Stimulated activated CD4-positive, alpha-beta T cell treated with anti-CD3 and anti-CD28 coated beads, Interleukin-1b, Interleukin-23, amount 100 ng/mL, for 48 hours (primary cell): ENCODE measurements around the gene GRAMD1A.
A peak's percentile ranks its signal among the peaks of the same experiment; 100 is the strongest.
"Not testable (repeated sequence)": the region's sequence is repeated elsewhere in the genome, so short reads cannot be mapped to it uniquely, and the experiment has no call there.

Experiments
- DNase-seq: peaks from one replicate; pipeline ENCODE4 v3.0.0-alpha.2; 2020

Gene GRAMD1A

GRCh38 chr19:34999498-35000337 is at the start of gene GRAMD1A:
Gene GRAMD1A (plus strand): TSS chr19:35000323. CDS start chr19:35000479, 156 bp downstream.
- peak; percentile 71 for DNase-seq

GRCh38 chr19:34953092-34953491 is 47.0 kb upstream of the GRAMD1A start:
- no peak for DNase-seq

GRCh38 chr19:34957830-34958751 is 42.0 kb upstream of the GRAMD1A start:
- DNase-seq = no peak

- no peak for DNase-seq
Observed at GRCh38 chr19:34959021-34959420, 41.1 kb upstream of the GRAMD1A start.

GRCh38 chr19:34960103-34960805 is 39.9 kb upstream of the GRAMD1A start:
- no peak for DNase-seq

GRCh38 chr19:34960940-34961679 is 39.0 kb upstream of the GRAMD1A start:
- DNase-seq = no peak

- DNase-seq = no peak
Observed at GRCh38 chr19:34961775-34962686, 38.1 kb upstream of the GRAMD1A start.

- DNase-seq = no peak
Observed at GRCh38 chr19:34962687-34963572, 37.2 kb upstream of the GRAMD1A start.

- peak; percentile 46 for DNase-seq
Observed at GRCh38 chr19:34963573-34964406, 36.3 kb upstream of the GRAMD1A start, which contains the start of gene ZNF792. Gene ZNF792 (minus strand): TSS chr19:34964229. CDS start chr19:34963662, 567 bp downstream.

GRCh38 chr19:34964598-34964997 is 35.5 kb upstream of the GRAMD1A start:
- DNase-seq = no peak

GRCh38 chr19:34965505-34965904 is 34.6 kb upstream of the GRAMD1A start:
- not testable (repeated sequence) for DNase-seq

GRCh38 chr19:34967551-34967950 is 32.6 kb upstream of the GRAMD1A start:
- DNase-seq = no peak

- no peak for DNase-seq
Observed at GRCh38 chr19:34969721-34970120, 30.4 kb upstream of the GRAMD1A start.

GRCh38 chr19:34970185-34970780 is 29.8 kb upstream of the GRAMD1A start:
- not testable (repeated sequence) for DNase-seq

- DNase-seq = no peak
Observed at GRCh38 chr19:34972163-34972705, 27.9 kb upstream of the GRAMD1A start.

- DNase-seq = no peak
Observed at GRCh38 chr19:34974646-34975045, 25.5 kb upstream of the GRAMD1A start.

- DNase-seq = no peak
Observed at GRCh38 chr19:34975056-34975455, 25.1 kb upstream of the GRAMD1A start.

GRCh38 chr19:34976611-34977010 is 23.5 kb upstream of the GRAMD1A start:
- DNase-seq = no peak
